Stimulated activated CD4-positive, alpha-beta T cell treated with anti-CD3 and anti-CD28 coated beads, Interleukin-15, amount 100 ng/mL, for 1 hour (primary cell): Measurements from ENCODE around the gene TOX3.

ENCODE experiments used
- DNase-seq, 2 donors: peaks; one replicate each; pipeline ENCODE4 v3.0.0-alpha.2; 2020; ENCODE audit warnings: low read depth in 1 of 2, low spot score in 1 of 2

TOX3 gene

DNA sequence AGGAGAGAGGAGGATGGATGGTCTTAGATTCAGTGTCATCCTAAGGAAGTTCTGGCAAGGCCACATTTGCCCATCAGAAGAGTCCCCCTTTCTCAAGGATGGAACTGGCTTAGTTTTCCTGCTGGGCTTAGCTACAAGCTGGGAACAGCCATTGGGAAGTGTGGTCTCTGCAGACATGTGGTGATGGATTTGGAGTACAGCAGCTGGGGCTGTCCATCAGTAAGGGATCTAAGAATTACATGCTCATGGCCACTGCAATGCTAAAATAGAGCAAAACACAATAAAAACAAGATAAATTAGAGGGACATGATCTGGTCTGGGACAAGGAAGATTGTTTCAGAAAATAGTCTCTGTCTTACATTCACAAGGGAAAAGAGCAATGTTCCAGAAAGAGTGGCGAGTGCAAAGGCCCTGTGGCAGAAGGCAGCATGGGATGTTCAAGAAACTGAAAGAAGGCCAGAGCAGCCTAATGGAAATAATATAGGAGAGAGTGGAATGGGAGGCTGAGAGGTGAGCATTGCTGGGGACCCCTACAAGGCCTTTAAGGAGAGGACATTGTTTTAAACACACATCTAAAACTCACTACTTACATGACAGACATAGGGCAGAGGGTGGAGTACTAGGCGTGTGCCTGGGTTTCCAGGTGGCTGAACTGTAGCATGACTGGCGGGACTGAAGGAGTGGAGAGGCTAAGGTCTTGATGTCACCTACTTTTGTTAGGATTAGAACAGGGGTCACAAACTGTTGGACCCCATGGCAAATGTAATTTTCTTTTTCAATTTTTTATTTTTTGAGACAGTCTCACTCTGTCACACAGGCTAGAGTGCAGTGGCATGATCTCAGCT is 17.0 kb upstream of the TOX3 start:
- DNase-seq, result no peak

DNA sequence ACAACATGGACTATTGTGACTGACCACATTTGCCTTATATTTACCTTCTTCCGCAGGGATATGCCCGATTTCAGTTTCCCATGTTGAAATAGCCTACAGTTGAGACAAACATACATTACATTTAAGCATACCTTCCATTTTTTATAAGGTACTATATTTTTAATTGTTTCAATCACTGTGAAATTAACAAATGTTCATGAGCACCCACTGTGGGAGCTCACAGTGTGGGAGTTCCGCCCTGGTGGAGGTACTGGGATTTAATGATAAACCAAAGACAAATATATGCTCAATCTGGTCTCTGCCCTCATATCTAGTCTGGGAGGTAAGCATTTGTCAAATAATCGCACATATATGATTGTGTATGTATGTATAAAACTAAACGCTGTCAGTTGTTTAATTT is 15.8 kb upstream of the TOX3 start:
- DNase-seq, result no peak

DNA sequence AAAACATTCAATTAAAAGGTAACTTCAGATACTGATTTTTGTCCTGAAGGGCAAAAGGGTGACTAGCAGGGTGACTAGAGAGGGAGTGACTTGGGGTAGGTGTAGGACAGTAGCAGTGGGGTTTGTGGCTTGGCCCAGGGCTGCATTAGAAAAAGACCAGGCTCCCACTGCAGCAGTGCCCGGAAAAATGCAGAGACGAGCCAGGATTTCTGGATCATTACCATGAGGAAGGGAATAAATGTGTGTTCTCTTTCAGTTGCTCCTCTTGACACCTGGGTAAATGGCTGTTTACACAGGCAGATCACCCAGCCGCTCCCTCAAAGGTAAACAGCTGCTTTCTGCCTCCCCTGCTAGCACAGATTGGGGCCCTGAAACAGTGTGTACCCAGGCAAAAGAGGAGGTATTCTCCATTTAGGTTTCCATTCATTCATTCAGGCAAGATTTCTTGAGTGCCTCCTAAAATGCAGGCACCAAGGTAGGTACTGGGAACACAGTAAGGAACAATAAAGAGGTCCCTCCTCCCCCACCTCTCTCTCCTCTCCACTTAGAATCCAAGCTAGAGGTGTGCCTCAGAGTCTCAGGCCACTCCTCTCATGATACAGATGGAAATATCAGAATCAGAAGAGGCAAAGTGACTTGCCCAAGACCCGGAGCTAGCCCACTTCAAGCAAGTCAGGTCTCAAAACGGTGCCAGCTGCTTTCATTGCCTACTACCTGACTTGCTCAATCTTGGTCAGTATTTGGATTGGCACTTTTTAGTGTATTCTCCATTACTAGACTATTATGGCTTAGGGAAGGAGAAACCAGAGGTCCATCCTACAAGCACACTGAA is 15.2 kb upstream of the TOX3 start:
- no peak for DNase-seq

DNA sequence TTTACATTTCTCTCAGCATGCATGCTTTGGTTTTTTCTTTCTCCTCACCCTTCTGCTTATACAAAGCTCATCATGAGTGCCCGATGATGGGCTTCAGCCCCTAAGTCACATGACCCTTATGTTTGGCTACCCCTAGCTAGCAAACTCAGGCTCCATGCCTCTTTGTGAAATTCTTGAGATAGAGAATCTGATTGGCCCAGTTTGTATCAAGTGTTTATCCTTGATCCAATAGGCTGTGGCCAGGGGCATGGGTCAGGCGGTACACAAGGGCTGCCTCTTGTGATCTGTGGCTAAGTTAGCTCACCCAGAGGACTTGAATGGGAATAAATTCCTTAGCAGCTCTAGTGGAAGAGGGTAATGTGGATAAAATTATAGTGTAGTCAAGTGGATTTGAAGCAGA is 11.5 kb upstream of the TOX3 start:
- DNase-seq, result no peak

DNA sequence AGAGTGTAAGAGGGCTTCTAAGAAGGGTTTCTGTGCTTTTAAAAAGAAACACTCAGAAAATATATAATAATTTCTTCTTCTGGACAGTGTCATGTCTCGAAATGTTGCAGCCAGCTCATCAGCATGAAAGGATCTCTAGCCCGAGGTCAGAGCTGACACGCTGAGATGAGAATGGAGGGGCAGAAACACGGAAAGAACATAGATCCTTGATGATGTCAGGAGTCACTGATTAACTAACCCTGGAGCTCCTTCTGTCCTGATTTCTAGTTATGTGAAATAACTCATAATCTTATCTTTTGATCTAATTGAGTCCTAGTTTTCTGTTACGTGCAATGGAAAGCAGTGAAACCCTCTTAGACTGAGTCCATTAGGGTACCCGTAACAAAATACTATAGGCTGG is 10.3 kb upstream of the TOX3 start:
- DNase-seq, result no peak

DNA sequence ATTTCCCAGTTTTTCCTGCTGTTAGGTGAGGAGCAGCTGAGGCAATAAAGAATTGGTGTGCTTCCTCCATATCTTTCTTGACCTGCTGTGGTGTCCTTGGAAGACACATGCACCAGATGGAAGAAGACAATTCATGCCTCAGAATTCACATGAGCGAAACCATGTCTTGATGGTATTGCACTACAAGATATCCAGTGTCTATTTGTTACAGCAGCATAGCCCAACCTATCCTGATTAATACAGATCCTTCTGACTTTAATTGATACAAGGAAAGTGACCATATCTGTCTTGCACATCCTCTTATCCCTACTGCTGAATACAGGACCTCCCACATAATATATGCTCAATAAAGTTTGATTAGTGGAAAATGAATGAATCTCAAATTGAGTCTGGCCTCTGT is 9.1 kb upstream of the TOX3 start:
- no peak for DNase-seq

DNA sequence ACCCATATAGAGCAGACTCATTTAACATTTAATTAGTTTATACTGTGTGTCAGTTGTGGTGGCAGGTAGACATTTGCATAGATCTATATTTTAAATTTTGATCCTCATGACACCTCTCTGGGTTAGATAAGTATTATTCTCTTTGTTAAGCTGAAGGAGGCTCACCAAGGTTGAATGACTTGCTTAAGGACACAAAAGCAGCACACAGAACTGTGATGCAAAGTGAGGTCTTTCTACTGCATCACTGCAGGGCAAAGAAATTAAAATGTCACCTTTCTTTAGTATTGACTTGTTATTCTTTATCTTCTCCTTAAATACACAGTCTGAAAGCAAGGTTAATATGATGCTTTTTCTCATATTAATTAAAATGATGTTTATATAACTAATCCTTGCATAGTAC is 8.6 kb upstream of the TOX3 start:
- DNase-seq, result no peak

DNA sequence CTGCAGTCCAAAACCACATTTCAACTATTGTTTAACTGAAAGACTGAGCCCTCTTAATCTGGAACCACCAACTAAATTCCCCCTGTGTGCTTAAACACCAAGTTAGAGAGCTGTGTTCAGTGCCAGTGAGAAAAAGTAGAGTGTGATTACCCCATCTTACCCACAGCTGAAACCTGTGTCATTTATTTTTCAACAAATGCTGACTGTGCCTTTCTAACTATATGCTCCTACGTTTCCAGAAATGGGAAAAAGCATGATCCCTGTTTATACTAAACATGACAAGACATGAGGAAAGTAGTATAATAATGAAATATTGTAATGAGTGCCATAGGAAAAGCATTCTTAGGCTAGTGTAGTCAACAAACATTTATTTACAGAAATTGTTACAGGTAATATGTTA is 7.4 kb upstream of the TOX3 start:
- no peak for DNase-seq

DNA sequence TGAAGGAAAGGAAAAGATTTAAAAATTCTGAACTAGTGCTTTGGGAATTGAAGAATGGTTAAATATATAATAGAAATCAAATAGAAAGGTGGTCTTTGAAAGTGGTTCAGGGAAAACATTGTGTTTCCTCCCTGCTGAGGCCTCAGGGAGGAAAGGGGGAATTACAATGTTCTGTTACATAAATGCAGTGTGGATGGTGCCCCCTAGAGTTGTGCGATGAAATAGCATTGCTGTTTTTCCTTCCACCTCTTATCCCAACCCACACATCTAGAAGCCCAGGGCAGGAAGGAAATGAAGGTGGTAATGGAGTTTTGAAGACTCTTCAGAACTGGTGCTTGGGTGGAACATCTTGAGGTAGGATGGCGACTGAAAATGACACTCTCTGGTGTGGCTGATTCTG is 6.4 kb upstream of the TOX3 start:
- no peak for DNase-seq

DNA sequence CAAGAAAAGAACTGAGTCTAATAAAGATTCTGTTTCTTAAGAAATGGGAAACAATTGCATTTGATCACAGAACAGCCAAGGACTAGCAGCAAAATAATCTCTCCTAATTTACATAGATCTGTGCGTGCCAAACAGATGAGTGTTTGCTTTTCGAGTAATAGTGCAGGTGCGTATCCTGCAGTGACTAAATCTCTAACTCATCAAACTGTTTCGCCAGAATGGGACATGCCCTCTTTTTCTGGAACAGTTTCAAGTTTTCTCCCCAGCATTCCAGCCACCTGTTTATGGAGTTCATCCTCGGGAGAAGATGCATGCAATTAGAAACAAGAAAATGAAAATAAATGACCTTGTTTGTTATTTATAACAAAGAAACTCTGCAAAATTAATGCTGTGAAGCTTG is 5.7 kb upstream of the TOX3 start:
- no peak for DNase-seq

DNA sequence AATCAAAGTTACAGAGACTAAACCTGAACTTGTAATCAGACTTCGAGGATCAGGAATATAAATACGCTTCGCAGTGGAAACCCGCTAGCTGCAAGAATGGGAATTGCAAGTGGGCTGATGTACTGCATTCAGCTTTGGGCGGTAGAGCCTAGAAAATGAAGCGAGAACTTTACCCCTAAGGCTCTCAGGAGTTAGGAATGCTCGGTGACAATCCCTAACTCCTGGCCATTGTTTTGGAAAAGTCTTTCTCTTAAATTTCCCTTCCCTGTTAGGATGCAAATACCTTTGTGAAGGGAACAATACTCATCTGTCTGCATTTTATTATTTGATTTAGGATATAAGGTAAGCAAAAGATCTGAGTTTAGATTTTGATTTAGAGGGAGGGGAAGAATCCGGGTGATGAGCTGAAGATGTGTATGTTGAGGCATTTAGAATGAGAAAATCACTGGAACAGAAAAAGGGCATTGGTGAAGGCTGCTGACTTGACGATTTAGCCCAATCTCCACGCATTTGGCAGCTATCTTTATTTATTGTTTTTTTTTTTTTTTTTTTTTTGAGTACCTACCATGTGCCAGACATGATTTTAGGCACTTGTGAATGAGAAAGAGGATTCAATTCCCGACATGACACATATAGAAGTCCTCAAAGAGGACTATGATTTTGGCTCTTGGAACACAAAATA is 2.2 kb upstream of the TOX3 start:
- DNase-seq, result no peak

DNA sequence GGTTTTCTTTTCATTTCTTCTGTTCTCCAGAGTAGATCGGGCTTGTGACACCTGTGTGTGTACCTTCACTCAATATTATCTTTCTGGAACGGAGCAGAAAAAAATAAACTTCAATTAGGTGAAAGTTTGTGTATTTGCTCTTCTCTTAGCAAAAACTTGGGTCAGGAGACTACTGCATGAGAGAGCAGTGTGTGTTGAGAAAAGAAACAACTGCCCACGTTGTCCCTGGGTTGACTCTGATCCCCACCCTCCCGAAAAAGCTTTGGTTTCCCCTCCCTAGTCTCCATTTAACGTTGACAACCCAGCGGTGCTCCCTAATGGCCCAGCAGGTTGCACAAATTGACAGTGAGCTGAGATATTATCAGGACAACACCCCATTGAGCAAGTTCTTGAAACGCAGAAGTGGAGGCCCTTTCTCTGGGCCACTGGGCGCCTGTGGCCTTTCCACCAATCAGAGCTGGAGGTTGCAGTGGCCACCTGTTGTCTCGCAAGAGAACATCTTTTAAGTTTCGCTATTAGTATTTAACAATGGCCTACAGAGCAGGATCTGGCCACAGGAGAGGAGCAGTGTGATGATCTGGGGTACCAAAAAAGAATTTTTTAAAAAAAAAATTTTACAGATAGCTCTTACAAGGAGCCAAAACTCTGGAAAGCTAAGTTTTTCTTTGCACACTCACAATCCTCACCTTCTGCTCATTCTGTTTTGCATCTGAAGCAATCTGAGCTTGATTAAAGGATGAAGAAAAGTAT is 1.5 kb upstream of the TOX3 start:
- no peak for DNase-seq

DNA sequence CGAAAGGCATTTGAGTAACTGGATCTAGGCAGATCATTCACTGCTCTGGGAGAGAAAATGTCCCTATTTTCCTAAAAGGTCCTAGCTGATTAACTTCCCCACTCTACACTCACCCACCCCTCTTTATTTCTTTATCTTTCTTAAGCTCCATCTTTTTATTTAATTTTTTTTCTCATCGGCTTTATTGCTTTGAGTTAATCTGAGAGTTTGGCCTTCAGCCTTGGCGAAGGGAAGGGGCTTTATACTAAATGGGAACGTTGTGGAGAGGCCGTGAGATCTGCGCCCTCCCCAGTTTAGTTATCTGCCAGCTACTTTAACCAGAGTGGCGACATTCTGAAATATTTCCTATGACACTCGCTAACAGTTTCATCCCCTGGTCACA is 882 bp upstream of the TOX3 start:
- DNase-seq, result no peak

DNA sequence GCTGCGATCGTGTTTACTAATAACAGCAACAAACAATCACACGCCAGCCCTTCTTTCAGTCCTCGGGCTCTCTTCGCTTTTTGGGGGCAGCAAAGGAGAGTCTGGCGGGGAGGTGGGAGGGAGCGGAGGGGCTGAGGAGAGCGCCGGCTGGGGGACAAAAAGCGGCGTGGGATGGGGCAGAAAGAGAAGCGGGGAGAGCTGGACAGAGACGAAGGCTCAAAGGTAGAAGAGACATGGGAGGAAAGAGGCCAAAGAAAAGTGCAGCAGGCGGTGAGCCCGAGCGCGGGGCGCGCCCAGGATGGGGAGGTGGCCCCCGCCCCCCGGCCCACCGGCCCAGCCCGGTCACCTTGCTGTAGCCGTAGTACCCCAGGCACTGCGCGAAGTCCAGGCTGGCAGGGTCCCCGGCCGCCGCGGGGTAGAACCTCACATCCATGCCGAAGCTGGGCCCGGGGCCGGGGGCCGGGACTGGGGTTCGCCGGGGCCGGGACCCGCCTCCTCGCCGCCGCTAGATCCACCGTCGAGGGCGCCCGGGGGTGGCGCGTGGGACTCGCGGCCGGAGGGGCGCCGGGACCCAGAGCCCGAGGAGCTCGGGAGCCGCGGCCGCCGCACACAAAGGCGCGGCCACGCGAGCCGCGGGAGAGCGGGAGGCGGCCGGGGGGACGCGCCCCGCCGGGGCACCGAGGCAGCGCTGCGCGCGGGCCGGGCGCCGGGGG is 496 bp downstream of the TOX3 start:
- DNase-seq, result no peak

DNA sequence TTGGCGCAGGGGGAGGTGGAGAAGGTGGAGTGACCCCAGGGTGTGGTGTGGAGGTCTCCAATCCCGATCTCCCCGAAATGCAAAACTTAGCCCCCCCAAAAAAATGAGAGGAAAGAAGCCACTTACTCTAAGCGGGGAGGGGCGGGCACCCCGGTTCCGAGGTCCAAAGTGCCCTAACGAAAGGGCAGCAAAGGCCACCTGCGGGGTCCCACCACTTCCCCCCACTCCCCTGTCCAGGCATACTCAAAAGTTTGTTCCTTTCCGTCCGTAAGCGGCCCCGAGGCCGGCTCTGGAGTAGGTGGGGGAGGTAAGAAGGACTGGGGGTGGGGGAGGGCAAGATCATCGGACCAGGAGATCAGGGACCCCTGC is 1.1 kb downstream of the TOX3 start:
- no peak for DNase-seq

DNA sequence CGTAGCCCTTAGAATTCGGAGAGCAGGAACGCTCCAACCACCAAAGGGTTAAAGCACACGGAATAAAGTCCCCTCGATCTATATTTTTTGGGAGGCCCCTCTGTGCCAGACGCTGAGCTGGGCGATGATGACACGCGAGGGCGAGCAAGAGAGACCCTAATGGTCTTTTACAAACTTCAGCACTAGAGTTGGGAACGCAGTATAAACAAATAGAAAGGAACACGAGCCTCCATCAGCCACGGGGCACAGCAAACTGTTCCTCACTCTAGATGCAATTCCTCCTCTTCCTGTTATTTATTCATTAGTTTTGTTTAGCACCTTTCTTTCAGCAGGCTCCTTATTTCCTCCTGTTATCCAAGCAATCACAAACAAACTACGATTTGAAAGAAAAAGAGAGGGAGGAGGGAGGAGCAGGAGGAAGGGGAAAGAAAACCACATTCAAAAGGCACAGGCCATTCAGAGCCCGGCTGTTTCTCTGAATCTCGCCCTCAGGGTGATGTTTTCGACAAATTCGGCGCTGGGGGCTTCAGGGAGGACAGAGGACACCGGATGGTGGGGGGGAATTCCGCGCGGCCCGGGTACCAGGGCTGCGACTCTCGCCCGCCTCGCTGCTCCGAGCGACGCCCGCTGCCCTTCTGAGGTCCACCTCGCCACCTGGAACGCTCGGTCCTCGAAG is 1.6 kb downstream of the TOX3 start:
- no peak for DNase-seq

DNA sequence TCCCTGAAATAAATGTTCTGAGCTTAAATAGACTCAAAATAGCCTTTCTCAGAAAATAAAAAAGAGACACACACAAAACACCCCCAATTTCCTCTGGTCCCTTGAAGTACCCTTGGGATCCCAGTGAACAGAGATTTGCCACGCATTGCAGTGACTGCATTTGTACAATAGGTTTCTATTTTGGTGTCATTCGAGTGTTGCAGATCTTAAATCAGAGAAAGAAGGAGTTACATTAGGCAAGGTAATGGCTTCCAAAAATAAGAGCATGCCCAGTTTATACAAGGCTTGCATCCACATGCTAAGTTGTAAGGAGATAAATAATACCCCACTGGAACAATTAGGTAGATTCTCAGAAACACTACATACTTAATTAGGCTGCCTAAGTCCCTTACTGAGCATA is 2.2 kb downstream of the TOX3 start:
- DNase-seq, result no peak

DNA sequence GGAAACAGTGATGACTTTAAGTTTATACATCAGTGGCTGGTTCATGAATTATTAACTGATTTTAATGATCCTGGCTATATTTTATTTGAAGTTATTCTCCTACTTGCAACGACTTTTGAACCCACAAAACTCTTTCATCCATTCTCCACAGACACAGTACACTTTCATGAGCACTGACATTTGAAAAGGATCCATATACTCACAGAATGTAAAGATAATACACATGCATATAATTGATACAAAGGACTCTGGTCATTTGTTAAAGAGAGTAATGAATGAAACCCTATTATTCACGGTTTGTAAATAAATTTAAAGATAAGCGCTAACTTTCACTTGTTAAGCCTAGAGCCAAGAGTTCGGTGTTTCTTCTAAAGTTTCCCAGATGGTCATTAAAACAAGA is 3.3 kb downstream of the TOX3 start:
- no peak for DNase-seq

DNA sequence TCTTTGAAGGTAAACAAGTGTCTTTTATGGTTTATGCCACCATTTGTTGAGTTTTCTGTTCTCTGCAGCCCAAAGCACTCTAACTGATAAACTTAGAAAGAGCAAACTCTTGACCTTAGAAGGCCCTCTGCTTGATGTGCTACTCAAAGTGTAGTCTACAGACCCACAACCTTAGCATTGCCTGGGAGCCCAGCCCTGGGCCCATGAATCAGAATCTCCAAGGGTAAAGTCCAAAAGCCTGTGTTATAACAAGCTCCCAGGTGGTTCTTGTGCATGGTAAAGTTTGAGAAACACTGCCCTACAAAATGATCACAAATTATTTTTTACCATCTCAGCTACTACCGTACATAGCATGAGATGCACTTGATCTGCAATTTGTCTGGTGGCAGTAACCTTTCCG is 6.0 kb downstream of the TOX3 start:
- DNase-seq, result no peak

DNA sequence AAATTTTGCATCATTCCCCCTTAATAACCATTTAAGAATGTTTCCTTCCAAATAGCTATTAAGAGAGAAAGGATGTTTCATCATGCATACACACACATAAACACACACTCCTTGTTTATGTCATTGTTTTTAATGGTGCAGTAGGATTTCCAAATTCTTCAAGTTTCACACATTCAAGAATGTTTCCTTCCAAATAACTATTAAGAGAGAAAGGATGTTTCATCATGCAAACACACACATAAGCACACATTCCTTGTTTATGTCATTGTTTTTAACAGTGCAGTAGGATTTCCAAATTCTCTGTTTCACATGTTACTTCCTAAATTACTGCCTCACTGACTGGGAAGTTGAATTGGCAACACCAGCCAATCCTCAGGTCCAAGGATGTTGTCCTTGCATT is 7.8 kb downstream of the TOX3 start:
- no peak for DNase-seq
